H9 (cell line): ENCODE data around the gene PSPN. TPM values are rescaled to one million over a fixed set of nuclear protein-coding genes. Genes with fewer than 3 reads are reported as not detected.
A peak's percentile ranks its signal among the peaks of the same experiment; 100 is the strongest.

Source experiments
- DNase-seq: peaks from one replicate; pipeline ENCODE4 v3.0.0-alpha.2; 2017
- H2AFZ ChIP-seq: one replicate; pipeline ENCODE4 v1.6.1; 2013; ENCODE audit warnings: mild to moderate bottlenecking, low read length, control low read depth, moderate library complexity
- H2AK5ac ChIP-seq: 2 replicates; pipeline ENCODE4 v1.6.1; 2013; ENCODE audit warnings: low read length, control low read depth, mixed read lengths; ENCODE audit not compliant: insufficient read length
- H2BK120ac ChIP-seq: one replicate; pipeline ENCODE4 v1.6.1; 2013; ENCODE audit warnings: low read depth, mild to moderate bottlenecking, low read length, control low read depth, inconsistent platforms; ENCODE audit not compliant: poor library complexity, severe bottlenecking
- H2BK12ac ChIP-seq: 2 replicates; pipeline ENCODE4 v1.6.1; 2013; ENCODE audit warnings: low read length, control low read depth, mixed read lengths, low read depth; ENCODE audit not compliant: insufficient read length
- H2BK15ac ChIP-seq: 2 replicates; pipeline ENCODE4 v1.6.1; 2013; ENCODE audit warnings: low read depth, low read length, control low read depth
- H2BK20ac ChIP-seq: one replicate; pipeline ENCODE4 v1.6.1; 2013; ENCODE audit warnings: low read depth, mild to moderate bottlenecking, low read length, control low read depth, inconsistent platforms; ENCODE audit not compliant: poor library complexity, severe bottlenecking
- H2BK5ac ChIP-seq: 2 replicates; pipeline ENCODE4 v1.6.1; 2013; ENCODE audit warnings: low read length, control low read depth, mixed read lengths; ENCODE audit not compliant: insufficient read length
- H3K14ac ChIP-seq: 2 replicates; pipeline ENCODE4 v1.6.1; 2013; ENCODE audit warnings: low read length, control low read depth; ENCODE audit not compliant: insufficient read depth
- H3K18ac ChIP-seq: 2 replicates; pipeline ENCODE4 v1.6.1; 2013; ENCODE audit warnings: low read depth, mild to moderate bottlenecking, mixed read lengths, low read length, control low read depth; ENCODE audit not compliant: insufficient read length
- H3K23ac ChIP-seq: 2 replicates; pipeline ENCODE4 v1.6.1; 2013; ENCODE audit warnings: low read length, control low read depth, mixed read lengths, low read depth; ENCODE audit not compliant: insufficient read length
- H3K23me2 ChIP-seq: 2 replicates; pipeline ENCODE4 v1.6.1; 2013; ENCODE audit warnings: low read depth, mild to moderate bottlenecking, mixed read lengths, low read length, control low read depth; ENCODE audit not compliant: insufficient read length, poor library complexity, severe bottlenecking
- H3K27ac ChIP-seq: 2 replicates; pipeline ENCODE4 v1.5.1; 2013; ENCODE audit warnings: low read length, control low read depth, mixed read lengths, low read depth; ENCODE audit not compliant: insufficient read length
- H3K27me3 ChIP-seq: 2 replicates; pipeline ENCODE4 v1.6.1; 2013; ENCODE audit warnings: low read length, control low read depth, inconsistent platforms; ENCODE audit not compliant: insufficient read depth
- H3K4ac ChIP-seq: 2 replicates; pipeline ENCODE4 v1.6.1; 2013; ENCODE audit warnings: low read depth, mild to moderate bottlenecking, control low read depth, inconsistent platforms, low read length, moderate library complexity
- H3K4me1 ChIP-seq: 2 replicates; pipeline ENCODE4 v1.6.1; 2013; ENCODE audit warnings: low read length, control low read depth, inconsistent platforms; ENCODE audit not compliant: insufficient read depth
- H3K4me2 ChIP-seq: 2 replicates; pipeline ENCODE4 v1.6.1; 2013; ENCODE audit warnings: low read length, control low read depth, mixed read lengths; ENCODE audit not compliant: insufficient read length, insufficient read depth
- H3K56ac ChIP-seq: 2 replicates; pipeline ENCODE4 v1.6.1; 2013; ENCODE audit warnings: low read depth, mild to moderate bottlenecking, mixed read lengths, low read length, control low read depth; ENCODE audit not compliant: insufficient read length
- H3K79me1 ChIP-seq: 2 replicates; pipeline ENCODE4 v1.6.1; 2013; ENCODE audit warnings: low read depth, mild to moderate bottlenecking, moderate library complexity, low read length, control low read depth, inconsistent platforms; ENCODE audit not compliant: insufficient read depth, poor library complexity, severe bottlenecking
- H3K79me2 ChIP-seq: 2 replicates; pipeline ENCODE4 v1.6.1; 2013; ENCODE audit warnings: low read length, control low read depth, inconsistent platforms; ENCODE audit not compliant: insufficient read depth
- H3K9ac ChIP-seq: 2 replicates; pipeline ENCODE4 v1.6.1; 2013; ENCODE audit warnings: low read length, control low read depth, mixed read lengths; ENCODE audit not compliant: insufficient read length; ENCODE audit errors: extremely low read depth
- H3K9me3 ChIP-seq: one replicate; pipeline ENCODE4 v1.6.1; 2013; ENCODE audit warnings: low read depth, low read length, inconsistent platforms; ENCODE audit not compliant: control insufficient read depth
- H3T11ph ChIP-seq: one replicate; pipeline ENCODE4 v1.6.1; 2013; ENCODE audit warnings: mild to moderate bottlenecking, low read length, control low read depth, inconsistent platforms
- H4K20me1 ChIP-seq: one replicate; pipeline ENCODE4 v1.6.1; 2013; ENCODE audit not compliant: control insufficient read depth, insufficient read length, insufficient read depth
- H4K5ac ChIP-seq: 2 replicates; pipeline ENCODE4 v1.6.1; 2013; ENCODE audit warnings: low read depth, mild to moderate bottlenecking, mixed read lengths, low read length, control low read depth; ENCODE audit not compliant: insufficient read length
- H4K8ac ChIP-seq: replicated peaks from 2 replicates; pipeline ENCODE4 v1.6.1; 2013; ENCODE audit warnings: low read length, control low read depth, mixed read lengths, low read depth; ENCODE audit not compliant: insufficient read length
- H4K91ac ChIP-seq: 2 replicates; pipeline ENCODE4 v1.6.1; 2013; ENCODE audit warnings: low read depth, mild to moderate bottlenecking, moderate library complexity, mixed read lengths, low read length, control low read depth; ENCODE audit not compliant: insufficient read length
- H3K27ac Mint-ChIP-seq, 3 experiments: 2 replicates in 2 of 3; 3 replicates in 1 of 3; pipeline ENCODE4 v1.8.0; 2020 to 2021; ENCODE audit warnings: mixed read lengths in 3 of 3, mild to moderate bottlenecking in 1 of 3, moderate library complexity in 1 of 3
- H3K27me3 Mint-ChIP-seq: 2 replicates; pipeline ENCODE4 v1.8.0; 2021; ENCODE audit warnings: low read depth, mild to moderate bottlenecking, moderate library complexity, mixed read lengths
- H3K36me3 Mint-ChIP-seq, 3 experiments: 2 replicates in 2 of 3; 3 replicates in 1 of 3; pipeline ENCODE4 v1.8.0; 2020 to 2021; ENCODE audit warnings: low read depth in 3 of 3, mixed read lengths in 3 of 3; ENCODE audit not compliant: insufficient read depth in 1 of 3
- H3K4me1 Mint-ChIP-seq, 2 experiments: 2 replicates each; pipeline ENCODE4 v1.8.0; 2020; ENCODE audit warnings: mixed read lengths in 2 of 2
- H3K4me3 Mint-ChIP-seq, 2 experiments: 2 replicates in 1 of 2; 3 replicates in 1 of 2; pipeline ENCODE4 v1.8.0; 2020 to 2021; ENCODE audit warnings: mild to moderate bottlenecking in 2 of 2, mixed read lengths in 2 of 2, moderate library complexity in 1 of 2
- H3K9me3 Mint-ChIP-seq, 2 experiments: 2 replicates in 1 of 2; 3 replicates in 1 of 2; pipeline ENCODE4 v1.8.0; 2020; ENCODE audit warnings: mild to moderate bottlenecking in 2 of 2, mixed read lengths in 2 of 2, moderate library complexity in 1 of 2
- WGBS: extraction: QIAGEN DNeasy Blood & Tissue Kit; methylation state at CpG from one replicate; pipeline ENCODE4 v1.1.7; 2013; ENCODE audit warnings: missing lambda C conversion rate, low lambda C conversion rate, mixed read lengths; ENCODE audit not compliant: insufficient read length; ENCODE audit errors: extremely low coverage; 5-methylcytosine and 5-hydroxymethylcytosine counted together
- total RNA-seq: library from RNA; stranded (reverse); gene quantifications from 2 replicates; pipeline ENCODE4 v1.2.1, GENCODE V29; 2021
- TF ChIP-seq, protein P1 (sequence below): fragments of 200-600 bp; sonication (generic); conservative IDR thresholded peaks from 3 replicates; pipeline ENCODE4 v1.8.0; 2021; ENCODE audit warnings: antibody characterized with exemption, mild to moderate bottlenecking

The PSPN gene
- total RNA-seq, 1 experiment from 2014 or later = 2.1 TPM

- Mint-ChIP-seq H3K36me3 (peaks cover 32 to 57% (median 51%) of the 10 kb centered on the region in 3 experiments), H3K4me3 (peak overlapping the region; percentile 92 to 93), H3K27ac (peak overlapping the region; percentile 73 to 93 (median 91)), H3K27me3 (peaks cover 4% of the 10 kb centered on the region; the same call in 1 of the 2 replicates), H3K9me3 (peaks cover 6 to 8% of the 10 kb centered on the region in 2 experiments), H3K4me1 (peaks cover 10 to 15% of the 10 kb centered on the region in 2 experiments)
- Histone ChIP-seq H3K79me1 (peaks cover 3% of the 10 kb centered on the region), H3K4ac (no peak overlapping the region), H4K5ac (no peak overlapping the region), H3K23me2 (peaks cover 4% of the 10 kb centered on the region), H3K79me2 (peaks cover 44% of the 10 kb centered on the region), H2AK5ac (no peak overlapping the region), H3K27ac (no peak overlapping the region), H2BK12ac (no peak overlapping the region), H2BK20ac (no peak overlapping the region), H4K20me1 (no peaks in the 10 kb centered on the region), H2AFZ (no peak overlapping the region), H3K18ac (no peak overlapping the region), H3K9ac (peak overlapping the region; percentile 64), H3K27me3 (no peaks in the 10 kb centered on the region), H4K8ac (no peak overlapping the region), H3K9me3 (no peaks in the 10 kb centered on the region), H3K4me1 (no peaks in the 10 kb centered on the region), H4K91ac (no peak overlapping the region), H3K56ac (no peak overlapping the region), H3K14ac (no peak overlapping the region), H2BK120ac (no peak overlapping the region), H3K23ac (no peak overlapping the region), H2BK5ac (no peak overlapping the region), H3K4me2 (peak overlapping the region; percentile 78), H2BK15ac (no peak overlapping the region), H3T11ph (no peak overlapping the region)
- WGBS = no CpG with 5 or more reads among the region's 20 CpGs
- TF ChIP-seq, protein P1, sequence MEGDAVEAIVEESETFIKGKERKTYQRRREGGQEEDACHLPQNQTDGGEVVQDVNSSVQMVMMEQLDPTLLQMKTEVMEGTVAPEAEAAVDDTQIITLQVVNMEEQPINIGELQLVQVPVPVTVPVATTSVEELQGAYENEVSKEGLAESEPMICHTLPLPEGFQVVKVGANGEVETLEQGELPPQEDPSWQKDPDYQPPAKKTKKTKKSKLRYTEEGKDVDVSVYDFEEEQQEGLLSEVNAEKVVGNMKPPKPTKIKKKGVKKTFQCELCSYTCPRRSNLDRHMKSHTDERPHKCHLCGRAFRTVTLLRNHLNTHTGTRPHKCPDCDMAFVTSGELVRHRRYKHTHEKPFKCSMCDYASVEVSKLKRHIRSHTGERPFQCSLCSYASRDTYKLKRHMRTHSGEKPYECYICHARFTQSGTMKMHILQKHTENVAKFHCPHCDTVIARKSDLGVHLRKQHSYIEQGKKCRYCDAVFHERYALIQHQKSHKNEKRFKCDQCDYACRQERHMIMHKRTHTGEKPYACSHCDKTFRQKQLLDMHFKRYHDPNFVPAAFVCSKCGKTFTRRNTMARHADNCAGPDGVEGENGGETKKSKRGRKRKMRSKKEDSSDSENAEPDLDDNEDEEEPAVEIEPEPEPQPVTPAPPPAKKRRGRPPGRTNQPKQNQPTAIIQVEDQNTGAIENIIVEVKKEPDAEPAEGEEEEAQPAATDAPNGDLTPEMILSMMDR = no peak
- DNase-seq = peak; percentile 75
Measured at GRCh38 chr19:6423499-6424194, 47.9 kb upstream of the PSPN start.
